Left forelimb (tissue), 1 donor: Measurements from ENCODE around the gene TM9SF3.

Experiments
- DNase-seq: peaks from one replicate; pipeline ENCODE4 v3.0.0-alpha.2; 2018; ENCODE audit warnings: low spot score

TM9SF3 gene

DNA sequence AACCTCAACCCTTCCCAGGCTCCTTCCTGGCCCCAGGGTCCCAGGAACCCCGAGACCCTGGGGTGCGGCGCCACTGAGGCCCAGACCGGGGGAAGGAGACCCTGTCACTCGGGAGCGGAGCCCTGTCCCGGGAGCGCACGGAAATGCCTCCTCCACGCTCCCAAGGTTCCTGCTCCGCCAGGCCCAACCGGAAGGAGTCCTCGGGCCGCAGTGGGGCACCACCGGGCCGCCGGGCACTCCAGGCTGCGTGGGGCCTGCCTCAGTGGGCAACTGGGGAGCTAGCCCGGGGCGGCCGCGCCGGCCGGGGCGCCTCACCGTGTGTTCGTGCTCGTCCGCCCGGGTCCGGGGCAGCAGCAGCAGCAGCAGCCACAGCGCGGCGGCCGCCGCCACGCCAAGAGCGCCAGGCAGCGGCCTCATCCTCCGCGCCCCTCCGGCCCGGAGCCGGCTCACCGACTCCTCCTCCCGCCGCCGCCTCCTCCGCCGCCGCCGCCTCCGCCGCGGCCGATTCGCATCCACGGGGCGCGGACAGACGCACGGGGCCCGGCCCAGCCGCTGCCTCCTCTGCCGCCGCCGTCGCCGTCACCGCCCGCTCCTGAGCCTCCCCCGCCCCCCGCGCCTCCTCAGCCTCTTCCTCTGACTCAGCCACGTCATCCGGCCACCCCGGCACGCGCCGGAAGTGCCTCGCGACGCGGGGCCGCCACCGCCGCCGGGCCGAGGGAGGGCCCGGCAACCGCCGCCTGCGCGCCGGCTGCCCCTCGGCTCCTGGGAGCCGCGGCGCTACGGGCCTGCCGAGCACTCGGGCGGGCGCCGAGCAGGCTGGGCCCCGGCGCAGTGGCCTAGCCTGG is at the start of gene TM9SF3:
Gene TM9SF3, minus strand, starts transcription at position 594 of the 845 bp plus-strand sequence. Its CDS starts 177 bp downstream, at position 417.
- DNase-seq, result peak; percentile 93

DNA sequence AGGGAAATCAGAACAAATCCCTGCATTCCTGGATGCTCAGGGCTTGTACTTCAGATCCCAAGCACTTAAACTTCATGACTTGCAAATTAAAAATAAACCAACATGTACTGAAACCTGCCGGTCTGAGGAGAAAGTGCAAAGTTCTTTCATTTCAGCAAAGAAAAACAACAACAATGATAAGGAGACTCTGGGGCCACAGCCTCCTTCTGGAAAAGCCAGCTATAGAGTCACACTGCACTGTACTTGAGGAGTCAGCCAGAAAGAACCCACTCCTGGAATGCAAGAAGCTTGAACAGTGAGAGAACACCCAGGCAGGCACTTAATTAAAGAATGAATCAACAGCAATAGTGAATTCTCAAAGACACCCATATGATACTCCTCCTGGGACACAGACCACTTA is 49.7 kb upstream of the TM9SF3 start:
- no peak for DNase-seq

DNA sequence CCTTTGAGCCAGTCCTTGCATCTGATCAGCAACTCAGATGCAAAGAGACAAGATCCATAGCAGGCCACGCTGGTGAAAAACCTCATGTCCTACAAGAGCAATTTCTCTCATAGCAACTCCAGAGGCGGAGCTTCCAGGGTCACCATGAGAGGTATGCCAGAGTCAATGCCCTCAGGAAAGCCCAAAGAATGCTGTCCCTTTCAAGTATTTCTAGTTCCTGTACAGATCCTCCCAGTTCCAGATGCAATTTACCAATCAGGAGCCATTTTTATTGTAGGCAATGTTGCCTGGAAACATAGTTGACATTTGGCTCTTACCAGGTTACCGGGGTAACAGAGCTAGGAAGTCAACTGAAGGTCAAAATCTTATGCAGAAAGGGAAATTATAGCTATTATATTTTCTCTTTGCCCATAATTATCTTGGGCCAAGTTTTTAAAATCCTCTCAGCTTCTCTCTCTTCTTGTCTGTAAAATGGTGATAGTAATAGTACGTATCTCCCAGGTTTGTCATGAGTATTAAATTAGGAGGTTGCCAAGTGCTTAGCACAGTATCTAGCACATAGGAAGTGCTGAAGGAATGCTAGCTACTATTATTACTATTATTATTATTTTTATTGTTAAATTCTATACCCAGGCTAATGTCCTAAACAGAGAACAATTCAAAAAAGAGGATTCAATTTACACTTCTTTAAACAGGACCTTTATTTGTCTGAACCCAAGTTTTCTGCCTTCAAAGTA is 46.3 kb upstream of the TM9SF3 start:
- DNase-seq, result no peak

DNA sequence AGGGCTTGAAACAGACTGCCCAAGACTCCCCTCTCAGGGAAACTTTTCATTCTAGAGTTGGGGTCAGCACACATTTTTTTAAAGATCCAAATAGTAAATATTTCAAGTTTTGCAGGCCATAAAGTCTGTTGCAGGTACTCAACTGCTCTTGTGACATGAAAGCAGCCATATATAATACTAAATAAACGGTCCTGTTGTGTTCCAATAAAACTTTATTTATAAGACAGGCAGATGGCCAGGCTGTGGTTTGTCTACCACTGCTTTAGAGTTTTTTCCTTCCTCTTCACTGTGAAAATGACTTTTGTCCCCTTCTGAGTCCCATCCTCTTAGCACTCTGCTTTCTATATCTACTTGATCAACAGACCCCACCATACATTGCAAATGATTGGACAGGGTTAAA is 40.5 kb upstream of the TM9SF3 start:
- DNase-seq, result no peak

DNA sequence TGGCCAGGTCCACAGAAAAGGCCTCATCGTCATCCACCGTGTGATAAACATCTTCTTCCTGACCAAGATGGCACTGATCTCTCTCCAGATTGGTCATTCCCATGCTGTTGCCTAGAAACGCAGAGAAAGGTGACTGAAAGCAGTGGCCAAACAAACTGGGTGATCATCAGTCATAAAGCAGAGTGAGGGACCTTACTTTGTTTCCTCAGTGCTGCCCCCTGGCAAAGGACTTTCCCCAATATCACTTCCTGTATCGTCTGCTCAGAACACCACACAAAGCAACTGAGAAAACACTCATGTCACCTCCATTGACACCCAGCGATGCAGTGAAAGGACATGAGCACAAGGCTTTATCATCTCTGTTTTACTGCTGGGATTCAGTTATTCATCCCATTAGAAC is 40.0 kb upstream of the TM9SF3 start:
- DNase-seq, result no peak

DNA sequence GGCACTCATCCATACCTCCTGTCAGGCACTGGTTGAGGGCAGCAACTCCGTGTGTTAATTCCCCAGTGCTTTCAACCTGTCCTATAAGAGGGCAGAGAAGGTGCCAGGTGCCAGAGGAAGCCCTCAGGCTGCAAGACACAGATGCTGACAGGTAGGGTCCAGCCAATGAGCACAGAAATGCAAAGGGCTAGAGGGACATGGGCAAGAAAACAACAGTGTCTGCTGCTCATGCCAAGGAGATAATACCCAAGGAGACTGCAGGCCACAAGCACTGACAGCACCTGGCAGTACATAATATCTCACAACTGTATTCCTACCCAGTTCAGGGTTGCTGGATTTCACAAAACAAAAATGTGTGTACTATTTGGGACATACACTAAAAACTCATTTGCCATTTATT is 38.4 kb upstream of the TM9SF3 start:
- no peak for DNase-seq

DNA sequence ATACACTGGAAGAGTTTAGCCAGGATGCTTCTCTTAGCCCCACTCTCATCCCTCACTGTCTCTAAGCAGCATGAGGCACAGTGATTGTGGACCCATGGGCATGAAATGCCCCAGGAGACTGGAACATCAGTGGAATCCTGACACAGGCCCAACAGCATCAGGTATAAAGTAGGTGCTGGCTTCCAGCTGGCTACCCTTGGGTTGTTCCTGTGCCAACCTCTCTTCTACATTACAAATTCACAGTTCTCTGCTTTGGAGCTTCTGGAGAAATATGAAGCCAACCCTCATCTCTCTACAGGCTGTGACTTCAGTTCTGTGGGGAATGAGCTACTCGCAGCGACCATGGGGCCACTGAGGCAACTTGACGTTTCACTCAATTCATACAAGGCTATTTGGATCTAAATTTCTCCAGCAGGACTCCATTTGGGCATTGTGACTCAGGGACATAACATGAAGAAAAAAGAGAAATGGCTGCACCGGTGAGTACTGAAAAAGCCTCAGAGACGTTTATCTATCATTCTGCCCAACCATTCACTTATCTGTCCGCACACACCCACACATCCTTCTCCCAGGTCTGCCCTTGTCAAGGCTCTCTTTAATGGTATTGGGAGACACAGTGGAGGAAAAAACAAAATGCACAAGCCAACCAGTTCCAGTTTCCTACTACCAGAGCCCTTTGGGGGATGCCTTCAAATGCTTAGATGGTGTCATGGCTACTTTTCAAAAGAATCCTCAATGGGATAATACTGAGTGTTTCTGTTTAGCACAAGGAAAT is 35.4 kb upstream of the TM9SF3 start:
- no peak for DNase-seq

DNA sequence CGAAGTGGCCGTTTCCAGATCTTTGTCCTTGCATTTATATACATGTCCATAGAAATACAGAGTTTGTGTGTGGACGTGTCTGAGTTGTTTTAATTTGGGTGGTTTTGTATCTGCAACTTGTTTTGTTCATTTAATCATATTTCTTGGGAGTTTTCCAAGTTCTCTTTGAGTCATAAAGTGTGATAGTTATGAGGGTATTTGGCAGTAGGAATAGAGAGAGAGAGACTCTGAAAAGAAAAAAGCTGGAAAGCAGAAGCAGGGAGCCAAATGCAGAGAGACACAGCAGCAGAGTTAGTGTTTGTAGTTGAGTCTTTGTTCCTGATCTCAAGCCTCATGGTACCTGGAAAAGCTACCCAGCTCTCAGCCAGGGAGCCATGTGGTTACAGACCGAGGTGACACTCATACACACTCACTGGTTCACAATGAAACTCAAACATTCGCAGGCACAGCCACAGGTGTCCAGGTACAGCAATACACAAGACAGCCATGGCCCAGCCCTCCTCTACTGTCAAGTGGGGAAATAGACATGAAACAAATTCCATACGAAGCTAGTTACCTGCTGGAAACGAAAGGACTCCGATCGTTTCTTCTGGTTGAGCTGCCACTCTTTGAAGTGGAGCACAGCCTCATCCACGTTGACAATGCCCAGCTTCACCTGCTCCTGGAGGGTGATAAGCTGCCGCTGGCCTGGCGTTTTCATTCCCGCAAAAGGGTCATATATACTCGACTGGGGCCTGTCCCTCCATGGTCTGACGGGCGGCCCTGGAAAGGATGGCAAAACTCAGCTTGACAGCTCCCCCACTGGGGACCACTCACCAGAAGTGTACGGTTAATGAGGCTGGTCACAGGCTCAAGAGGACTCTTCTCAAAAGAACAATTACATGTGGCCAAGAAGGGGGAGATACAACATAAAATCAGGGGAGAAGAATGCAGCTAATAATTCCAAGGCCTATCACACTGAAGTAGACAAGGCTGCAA is 33.3 kb upstream of the TM9SF3 start:
- no peak for DNase-seq

DNA sequence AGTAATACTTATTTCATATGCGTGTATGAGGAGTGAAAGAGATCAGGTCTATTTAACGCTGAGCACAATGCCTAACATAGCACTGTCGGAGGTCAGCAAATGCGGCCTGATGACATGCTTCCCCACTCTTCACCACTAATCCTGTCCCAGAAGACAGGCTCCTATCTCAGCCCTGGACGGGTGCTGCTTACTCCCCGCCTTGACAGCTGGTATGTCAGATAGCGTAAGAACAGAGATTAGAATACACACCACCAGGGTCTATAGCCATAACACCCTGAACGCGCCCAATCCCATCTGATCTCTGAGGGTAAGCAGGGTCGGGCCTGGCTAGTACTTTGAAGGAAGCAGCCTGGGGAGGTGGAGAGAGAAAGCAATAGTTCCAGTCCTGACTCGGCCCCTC is 32.3 kb upstream of the TM9SF3 start:
- DNase-seq, result no peak

DNA sequence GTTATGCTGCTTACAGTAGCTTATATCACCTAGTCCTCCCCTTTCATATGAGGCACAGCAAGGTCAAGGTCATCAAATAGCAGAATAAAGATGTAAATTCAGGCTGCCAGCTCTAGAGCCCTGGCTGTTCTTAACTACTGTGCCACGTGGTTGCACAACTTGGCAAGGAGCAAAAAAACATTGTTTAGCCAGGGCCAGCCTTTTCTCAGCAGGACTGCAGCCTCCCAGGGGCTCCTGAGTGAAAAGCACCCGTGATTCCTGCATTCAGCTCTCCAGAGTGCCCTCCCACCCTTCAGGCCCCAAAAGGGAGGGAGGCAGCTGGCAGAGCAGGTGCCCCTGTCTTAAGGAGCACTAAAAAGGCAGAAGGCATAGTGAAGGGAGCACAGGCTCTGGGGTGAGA is 31.8 kb upstream of the TM9SF3 start:
- DNase-seq, result no peak

DNA sequence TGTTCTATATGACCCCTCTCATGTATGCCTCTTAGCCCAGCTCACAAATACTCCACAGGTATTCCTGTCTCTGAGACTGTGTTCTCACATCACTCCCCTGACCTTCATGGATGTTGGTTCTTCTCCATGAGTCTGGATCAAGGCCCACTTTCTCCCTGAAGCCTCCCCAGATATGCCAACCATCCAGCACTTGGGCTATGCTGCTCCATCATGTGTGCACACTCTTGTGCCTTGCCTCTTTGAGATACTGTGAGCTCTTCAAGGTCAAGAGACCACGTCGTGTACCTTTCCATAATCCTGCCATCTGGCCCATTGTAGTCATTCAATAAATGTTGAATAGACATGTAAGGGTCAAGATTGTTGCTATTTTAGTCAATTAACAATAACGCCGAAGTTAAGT is 30.1 kb upstream of the TM9SF3 start:
- DNase-seq, result no peak

DNA sequence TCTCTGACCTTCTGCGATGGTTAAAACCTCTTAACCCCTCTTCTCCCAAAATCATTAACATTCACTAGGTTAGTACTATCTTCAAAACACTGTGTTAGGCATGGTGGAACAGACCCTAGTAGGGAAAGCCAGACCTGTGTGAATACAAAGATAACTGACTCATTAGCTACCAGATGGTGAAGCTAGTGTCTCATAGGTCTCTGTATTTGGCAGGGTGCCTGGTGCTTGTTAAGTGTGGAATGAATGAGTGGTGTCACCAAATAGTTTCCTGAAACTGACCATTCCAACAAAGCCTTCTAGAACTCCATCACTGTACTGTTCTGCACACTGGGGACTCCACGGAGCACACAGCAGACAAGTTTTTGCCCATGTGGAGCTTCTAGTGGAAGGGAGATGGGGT is 27.7 kb upstream of the TM9SF3 start:
- DNase-seq, result peak; percentile 8

DNA sequence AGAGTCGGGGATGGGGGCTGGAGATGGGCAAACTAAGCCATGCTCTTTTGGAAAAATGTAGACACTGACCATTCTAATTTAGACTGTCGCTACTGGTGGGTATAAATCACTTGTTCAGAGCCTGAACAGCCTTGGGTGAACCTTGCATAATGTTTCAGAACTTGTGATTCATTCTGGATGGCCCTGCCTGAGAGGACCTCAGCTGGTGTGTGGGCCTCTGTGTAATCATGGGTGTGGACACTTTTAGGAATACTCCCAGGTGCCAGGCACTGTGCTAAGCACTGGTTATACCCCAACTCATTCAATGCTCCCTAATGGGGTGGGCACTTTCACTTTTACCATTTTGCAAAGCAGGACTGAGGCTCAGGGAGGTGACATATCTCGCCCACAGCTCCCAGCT is 26.8 kb upstream of the TM9SF3 start:
- DNase-seq, result no peak

DNA sequence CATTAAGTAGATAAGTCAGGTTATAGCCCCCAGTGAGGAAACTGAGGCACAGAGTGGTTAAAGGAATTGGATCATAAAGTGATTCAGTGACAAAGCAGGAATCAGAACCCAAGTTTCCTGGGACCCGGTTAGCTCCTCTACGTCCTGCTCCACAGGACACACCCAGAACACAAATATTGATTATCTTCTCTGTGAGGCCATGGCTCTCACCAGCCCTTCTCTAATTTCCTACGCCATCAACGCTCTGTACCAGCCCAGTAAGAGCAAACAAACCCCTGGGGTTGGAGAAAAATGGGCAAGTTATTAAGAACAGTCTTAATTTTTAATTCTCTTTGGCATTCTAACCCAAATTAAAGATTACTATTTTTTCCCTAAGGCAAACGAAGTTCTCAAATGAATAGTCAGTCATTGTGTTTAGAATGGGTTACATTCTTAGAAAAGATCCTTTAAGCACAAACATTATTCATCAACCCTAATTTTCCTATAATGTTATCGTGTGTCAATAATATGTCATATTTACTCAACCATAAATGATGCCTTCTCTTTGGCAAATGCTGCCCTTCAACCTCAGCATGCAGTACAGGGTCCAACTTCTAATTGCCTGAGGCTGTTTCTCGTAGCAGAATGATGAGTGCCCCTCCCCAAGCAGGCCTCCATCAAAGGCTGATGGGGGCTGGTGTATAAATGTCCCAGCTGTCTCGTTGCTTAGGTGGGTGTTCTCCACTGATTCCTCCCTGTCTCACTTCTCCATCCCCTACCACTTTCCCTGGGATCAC is 25.4 kb upstream of the TM9SF3 start:
- no peak for DNase-seq

DNA sequence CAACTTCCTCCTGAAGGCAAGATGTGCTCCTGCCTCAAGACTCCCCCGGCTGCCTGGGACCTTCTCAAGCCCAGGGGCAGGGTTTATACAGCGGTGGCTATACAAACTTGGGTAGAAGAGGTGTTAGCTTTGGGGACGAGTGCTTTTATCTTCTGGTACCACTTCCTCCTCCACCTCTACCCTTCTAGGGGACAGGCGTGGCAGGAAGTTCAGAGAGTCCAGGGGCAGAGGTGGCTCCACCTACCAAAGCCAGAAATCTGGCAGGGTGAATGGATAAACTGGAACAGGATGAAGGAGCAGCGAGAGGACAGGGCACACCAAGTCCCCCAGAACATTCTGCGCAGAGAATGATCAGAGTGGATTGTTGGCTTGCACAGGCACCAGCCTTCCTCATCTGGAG is 24.0 kb upstream of the TM9SF3 start:
- no peak for DNase-seq

DNA sequence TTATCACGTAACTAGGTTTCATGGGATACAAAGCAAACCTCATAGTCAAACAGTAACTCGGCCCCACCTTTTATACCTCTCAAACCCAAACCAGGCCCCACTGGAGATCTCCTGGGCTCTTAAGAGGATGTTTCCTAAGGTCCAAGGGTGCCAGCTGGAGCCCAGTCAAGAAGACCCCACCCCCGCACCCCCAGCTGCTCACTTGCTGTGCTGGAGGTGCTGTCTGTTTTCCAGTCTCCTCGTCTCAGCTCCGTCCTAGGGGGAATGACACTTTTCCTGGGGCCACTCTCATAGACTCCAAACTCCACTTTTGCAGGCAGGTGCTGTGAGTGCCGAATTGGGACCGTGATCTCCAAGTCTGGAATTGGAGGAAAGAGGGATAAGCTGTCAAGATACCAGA is 22.7 kb upstream of the TM9SF3 start:
- DNase-seq, result no peak

DNA sequence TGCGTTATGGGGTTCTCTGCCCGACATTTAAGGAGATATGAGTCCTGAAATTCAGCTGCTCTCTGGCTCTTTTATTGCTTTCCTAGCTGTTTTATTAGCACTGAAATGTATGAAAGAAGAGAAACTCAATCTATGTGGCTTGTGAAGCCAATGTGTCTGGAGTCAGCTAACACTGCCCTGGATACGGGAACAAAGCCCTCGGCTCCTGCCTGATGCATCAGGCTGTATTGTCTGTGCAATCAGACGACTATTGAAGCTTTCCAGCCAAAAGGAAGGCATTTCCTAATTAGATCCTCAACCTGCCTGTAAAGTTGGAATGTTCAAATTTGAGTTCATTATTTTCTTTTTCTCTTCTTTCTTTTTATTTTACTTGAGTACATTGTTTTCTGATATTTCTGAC is 22.0 kb upstream of the TM9SF3 start:
- no peak for DNase-seq

DNA sequence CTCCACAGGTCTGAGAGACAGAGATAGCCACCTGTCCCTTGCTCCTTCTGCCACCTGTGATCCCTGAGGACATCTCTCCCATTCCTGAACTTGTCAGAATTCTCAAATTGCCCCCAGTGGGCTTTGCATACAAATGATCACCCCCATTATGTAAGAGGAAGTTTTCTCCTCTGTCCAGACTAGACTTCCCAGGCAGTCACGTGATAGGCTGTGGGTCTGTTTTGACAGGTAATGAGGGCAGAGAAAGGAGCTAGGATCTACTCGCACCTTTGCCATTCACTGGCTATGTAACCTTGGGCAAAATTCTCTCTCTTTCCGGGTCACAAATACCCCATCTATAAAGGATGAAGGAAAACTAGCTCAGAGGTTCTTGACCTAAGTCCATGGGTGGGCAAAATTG is 21.4 kb upstream of the TM9SF3 start:
- DNase-seq, result no peak

DNA sequence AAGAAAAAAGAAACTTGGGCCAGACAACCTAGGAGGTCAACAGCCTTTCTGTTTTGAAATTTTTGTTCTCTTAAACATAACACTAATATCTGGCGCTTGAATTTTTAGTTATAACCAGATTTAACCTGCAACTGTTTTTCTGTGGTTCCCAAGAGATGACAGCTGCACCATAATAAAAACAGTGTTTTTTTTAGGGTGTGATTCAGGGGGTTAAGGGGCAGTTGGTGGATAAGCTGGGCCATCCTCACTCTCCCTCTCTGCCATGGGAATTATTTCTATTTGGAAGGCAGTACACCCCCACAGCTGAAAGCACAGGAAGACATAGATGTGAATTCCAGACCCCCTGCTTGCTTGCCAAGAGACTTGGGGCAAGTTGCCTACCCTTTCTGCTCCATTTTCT is 20.1 kb upstream of the TM9SF3 start:
- no peak for DNase-seq

DNA sequence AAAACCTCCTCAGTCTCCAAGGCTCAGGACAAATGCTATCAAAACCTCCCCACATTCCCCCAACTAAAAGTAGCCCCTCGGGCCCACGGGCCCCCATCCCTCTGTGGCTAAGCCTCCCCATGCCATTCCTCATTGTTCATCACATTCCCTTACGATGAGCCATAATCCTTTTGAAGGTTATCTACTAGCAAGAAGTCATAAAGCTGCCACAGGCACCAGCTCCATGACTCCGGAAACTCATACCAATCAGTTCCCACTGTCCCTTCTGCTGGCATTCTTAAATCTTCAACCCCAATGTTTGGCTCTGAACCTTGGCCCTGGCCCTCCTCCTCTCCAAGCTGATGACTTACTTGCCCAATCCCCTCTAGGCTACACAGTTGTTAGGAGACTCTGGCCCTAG is 19.4 kb upstream of the TM9SF3 start:
- DNase-seq, result no peak

DNA sequence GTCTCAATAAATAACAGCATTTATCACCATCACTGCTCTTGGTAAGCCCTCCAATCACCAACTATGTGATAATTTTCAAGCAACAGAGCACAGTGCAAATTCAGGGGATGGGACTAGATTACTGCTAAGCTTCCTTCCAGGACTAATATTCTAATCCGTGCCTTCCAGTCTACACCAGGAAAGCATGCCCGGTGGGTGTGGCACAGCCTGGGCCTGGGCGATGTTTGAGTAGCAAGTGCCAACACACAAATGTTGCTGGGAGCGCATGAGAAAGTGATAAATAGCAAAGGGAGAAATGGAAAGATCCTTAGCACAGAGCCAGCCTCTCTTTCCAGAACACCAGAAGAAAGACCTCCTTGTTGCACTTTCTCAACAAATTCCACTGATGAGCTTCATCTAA is 13.5 kb upstream of the TM9SF3 start:
- no peak for DNase-seq
